Stomach smooth muscle (tissue), 2 donors: ENCODE measurements around the gene ATOX1.
A peak's percentile ranks its signal among the peaks of the same experiment; 100 is the strongest.
"Not testable (repeated sequence)": the region's sequence is repeated elsewhere in the genome, so short reads cannot be mapped to it uniquely, and the experiment has no call there.

Experiments
- H3K27ac ChIP-seq: one replicate; pipeline ENCODE4 v1.7.0; 2013; ENCODE audit warnings: mild to moderate bottlenecking, low read length, inconsistent platforms
- H3K27me3 ChIP-seq, 2 donors: one replicate each; pipeline ENCODE4 v1.7.0; 2013; ENCODE audit warnings: low read length in 2 of 2; ENCODE audit not compliant: insufficient read depth in 2 of 2, control insufficient read depth in 1 of 2
- H3K36me3 ChIP-seq, 2 donors: one replicate each; pipeline ENCODE4 v1.7.0; 2013; ENCODE audit warnings: low read length in 2 of 2; ENCODE audit not compliant: control insufficient read depth in 2 of 2, insufficient read depth in 2 of 2
- H3K4me1 ChIP-seq: one replicate; pipeline ENCODE4 v1.7.0; 2013; ENCODE audit warnings: low read length; ENCODE audit not compliant: control insufficient read depth, insufficient read depth
- H3K4me3 ChIP-seq, 2 donors: one replicate each; pipeline ENCODE4 v1.7.0; 2013; ENCODE audit warnings: low read length in 2 of 2
- H3K9ac ChIP-seq, 2 donors: one replicate each; pipeline ENCODE4 v1.7.0; 2013; ENCODE audit warnings: low read length in 2 of 2, mild to moderate bottlenecking in 1 of 2
- H3K9me3 ChIP-seq, 2 donors: one replicate each; pipeline ENCODE4 v1.7.0; 2013; ENCODE audit warnings: low read length in 2 of 2; ENCODE audit not compliant: control insufficient read depth in 2 of 2
- donor health status: healthy.
- donor health status: Pancreatic carcinoma.

The ATOX1 gene

GRCh38 chr5:151783664-151784063, 25.2 kb upstream of the ATOX1 start:
- H3K27ac ChIP-seq, H3K9ac ChIP-seq, H3K4me3 ChIP-seq, H3K27me3 ChIP-seq, H3K9me3 ChIP-seq, H3K36me3 ChIP-seq, H3K4me1 ChIP-seq: not testable (repeated sequence)

GRCh38 chr5:151781201-151781600, 22.8 kb upstream of the ATOX1 start:
- Histone ChIP-seq H3K27me3 (no peaks in the 10 kb centered on the region), H3K27ac (no peak overlapping the region), H3K9me3 (no peaks in the 10 kb centered on the region), H3K4me3 (no peak overlapping the region), H3K4me1 (peaks cover 2% of the 10 kb centered on the region), H3K9ac (no peak overlapping the region), H3K36me3 (no peaks in the 10 kb centered on the region)

GRCh38 chr5:151780348-151780747, 21.9 kb upstream of the ATOX1 start:
- Histone ChIP-seq H3K4me1 (peaks cover 8% of the 10 kb centered on the region), H3K4me3 (no peak overlapping the region)

GRCh38 chr5:151779531-151780125, 21.2 kb upstream of the ATOX1 start:
- peaks cover 9% of the 10 kb centered on the region for H3K4me1 ChIP-seq
- H3K9me3 ChIP-seq: no peaks in the 10 kb centered on the region
- H3K4me3 ChIP-seq: no peak overlapping the region
- no peaks in the 10 kb centered on the region for H3K36me3 ChIP-seq
- no peak overlapping the region for H3K27ac ChIP-seq
- H3K9ac ChIP-seq: no peak overlapping the region
- no peaks in the 10 kb centered on the region for H3K27me3 ChIP-seq

More at GRCh38 chr5:151780348-151780747, 21.9 kb upstream of the ATOX1 start:
- no peak overlapping the region for H3K27ac ChIP-seq
- no peaks in the 10 kb centered on the region for H3K27me3 ChIP-seq
- no peak overlapping the region for H3K9ac ChIP-seq
- no peaks in the 10 kb centered on the region for H3K36me3 ChIP-seq
- no peaks in the 10 kb centered on the region for H3K9me3 ChIP-seq

GRCh38 chr5:151775025-151775606, 16.7 kb upstream of the ATOX1 start:
- Histone ChIP-seq H3K9me3 (no peaks in the 10 kb centered on the region), H3K9ac (peak overlapping the region in 1 of 2 donors; percentile 10), H3K4me1 (peaks cover 21% of the 10 kb centered on the region), H3K4me3 (peak overlapping the region in 1 of 2 donors; percentile 34), H3K27ac (no peak overlapping the region), H3K36me3 (no peaks in the 10 kb centered on the region), H3K27me3 (no peaks in the 10 kb centered on the region)

GRCh38 chr5:151773951-151774350, 15.5 kb upstream of the ATOX1 start:
- no peaks in the 10 kb centered on the region for H3K36me3 ChIP-seq
- peaks cover 0 to 3% of the 10 kb centered on the region in 2 donors for H3K9me3 ChIP-seq
- peaks cover 23% of the 10 kb centered on the region for H3K4me1 ChIP-seq
- H3K27ac ChIP-seq: no peak overlapping the region
- H3K4me3 ChIP-seq: peak overlapping the region; percentile 65 to 98
- H3K9ac ChIP-seq: peak overlapping the region; percentile 52
- H3K27me3 ChIP-seq: no peaks in the 10 kb centered on the region

- Histone ChIP-seq H3K9me3 (peaks cover 0 to 3% of the 10 kb centered on the region in 2 donors), H3K27ac (peak overlapping the region; percentile 71), H3K4me1 (peaks cover 23% of the 10 kb centered on the region), H3K9ac (peak overlapping the region; percentile 52 to 82), H3K27me3 (no peaks in the 10 kb centered on the region), H3K4me3 (peak overlapping the region; percentile 65 to 98), H3K36me3 (no peaks in the 10 kb centered on the region)
Observed at GRCh38 chr5:151772846-151773561, 14.6 kb upstream of the ATOX1 start.

GRCh38 chr5:151772029-151772845, 13.8 kb upstream of the ATOX1 start:
- Histone ChIP-seq H3K4me3 (peak overlapping the region; percentile 67 to 98), H3K9ac (peak overlapping the region; percentile 52 to 82), H3K4me1 (peaks cover 21% of the 10 kb centered on the region), H3K9me3 (peaks cover 0 to 3% of the 10 kb centered on the region in 2 donors), H3K27me3 (no peaks in the 10 kb centered on the region), H3K27ac (peak overlapping the region; percentile 71), H3K36me3 (no peaks in the 10 kb centered on the region)

- H3K9ac ChIP-seq: peak within 1 kb of the TSS; percentile 91 to 92
- peaks cover 21% of the 10 kb centered on the region for H3K4me1 ChIP-seq
- peak within 1 kb of the TSS; percentile 97 for H3K27ac ChIP-seq
- peaks cover 0 to 3% of the 10 kb centered on the region in 2 donors for H3K9me3 ChIP-seq
- H3K27me3 ChIP-seq: no peaks in the 10 kb centered on the region
- H3K4me3 ChIP-seq: peak within 1 kb of the TSS; percentile 67 to 98
- H3K36me3 ChIP-seq: no peaks in the 10 kb centered on the region
Observed at GRCh38 chr5:151771259-151772028, 13.0 kb upstream of the ATOX1 start, which contains the start of gene G3BP1. Gene G3BP1 (plus strand): TSS chr5:151771954. CDS start chr5:151786621, 14,667 bp downstream.
